Fibroblast of villous mesenchyme (primary cell): ENCODE measurements around the gene DOLPP1. TPM values are rescaled to one million over a fixed set of nuclear protein-coding genes. Genes with fewer than 3 reads are reported as not detected.
"Not testable (repeated sequence)": the region's sequence is repeated elsewhere in the genome, so short reads cannot be mapped to it uniquely, and the experiment has no call there.

Experiments
- DNase-seq: peaks from one replicate; pipeline ENCODE4 v3.0.0-alpha.2; 2010; ENCODE audit warnings: low read depth
- H3K4me3 ChIP-seq: 2 replicates; pipeline ENCODE4 v1.5.1; 2011; ENCODE audit warnings: low read depth, mild to moderate bottlenecking, low read length
- CTCF ChIP-seq: IDR thresholded peaks from 2 replicates; pipeline ENCODE4 v1.5.1; 2012; ENCODE audit warnings: low read depth, mild to moderate bottlenecking, low read length; ENCODE audit not compliant: insufficient read depth
- total RNA-seq: library from RNA; depleted of rRNA; stranded (reverse); fragments of >200 nt; gene quantifications from 2 replicates; pipeline ENCODE4 v1.2.3, GENCODE V29; 2012

The DOLPP1 gene
- total RNA-seq = 11.6 and 14.2 TPM in 2 replicates

GRCh38 chr9:129080601-129081387, at the start of gene DOLPP1:
DOLPP1 (plus strand) TSS chr9:129081111; CDS start chr9:129081132, 21 bp downstream.
- peak; percentile 100 for DNase-seq
- peak within 1 kb of the TSS; percentile 85 for H3K4me3 ChIP-seq
- TF ChIP-seq CTCF = no peak

GRCh38 chr9:129031514-129031913, 49.4 kb upstream of the DOLPP1 start:
- H3K4me3 ChIP-seq = no peak overlapping the region

GRCh38 chr9:129032541-129033159, 48.3 kb upstream of the DOLPP1 start:
- no peak overlapping the region for H3K4me3 ChIP-seq
- no peak for DNase-seq
- TF ChIP-seq CTCF = no peak

More at GRCh38 chr9:129031514-129031913, 49.4 kb upstream of the DOLPP1 start:
- no peak for TF ChIP-seq CTCF
- DNase-seq = no peak

- TF ChIP-seq CTCF = no peak
- H3K4me3 ChIP-seq = no peak overlapping the region
- DNase-seq = no peak
Observed at GRCh38 chr9:129033216-129033615, 47.7 kb upstream of the DOLPP1 start.

- not testable (repeated sequence) for DNase-seq
- peak overlapping the region; percentile 49 for H3K4me3 ChIP-seq
Observed at GRCh38 chr9:129035838-129036237, 45.1 kb upstream of the DOLPP1 start.

- DNase-seq = peak; percentile 99
- no peak for TF ChIP-seq CTCF
- H3K4me3 ChIP-seq = peak within 1 kb of the TSS; percentile 99
Observed at GRCh38 chr9:129036241-129036922, 44.5 kb upstream of the DOLPP1 start, which contains the start of gene MIGA2. MIGA2 (plus strand) TSS chr9:129036626; CDS start chr9:129040595, 3,969 bp downstream.
